Neural crest cell (in vitro differentiated cells): Measurements from ENCODE around the gene SELE. TPM values are rescaled to one million over a fixed set of nuclear protein-coding genes. Genes with fewer than 3 reads are reported as not detected.

Experiments used
- DNase-seq: peaks from one replicate; pipeline ENCODE4 v3.0.0; 2021; ENCODE audit warnings: low read depth, mixed read lengths, low spot score
- H3K27ac Mint-ChIP-seq: one replicate; pipeline ENCODE4 v1.8.0; 2021; ENCODE audit warnings: mild to moderate bottlenecking, mixed read lengths; ENCODE audit not compliant: unreplicated experiment
- H3K27me3 Mint-ChIP-seq: 2 replicates; pipeline ENCODE4 v1.8.0; 2021; ENCODE audit warnings: low read depth, mild to moderate bottlenecking, mixed read lengths
- H3K36me3 Mint-ChIP-seq: 2 replicates; pipeline ENCODE4 v1.8.0; 2021; ENCODE audit warnings: low read depth, mild to moderate bottlenecking, mixed read lengths
- H3K4me1 Mint-ChIP-seq: 2 replicates; pipeline ENCODE4 v1.8.0; 2021; ENCODE audit warnings: mixed read lengths
- H3K4me3 Mint-ChIP-seq: one replicate; pipeline ENCODE4 v1.8.0; 2021; ENCODE audit warnings: mild to moderate bottlenecking, mixed read lengths
- H3K9me3 Mint-ChIP-seq: 2 replicates; pipeline ENCODE4 v1.8.0; 2021; ENCODE audit warnings: mixed read lengths
- long read RNA-seq: library from polyadenylated mRNA; unstranded; transcript quantifications from one replicate; pipeline ENCODE4 v2.0.0, GENCODE V29; 2020
- total RNA-seq: library from RNA; stranded (reverse); gene quantifications from 2 replicates; pipeline ENCODE4 v1.2.1, GENCODE V29; 2021
- TF ChIP-seq, protein P1 (sequence below): fragments of 200-600 bp; sonication (generic); conservative IDR thresholded peaks from 2 replicates; pipeline ENCODE4 v1.5.0; 2021; ENCODE audit warnings: antibody characterized with exemption, mild to moderate bottlenecking

The SELE gene, protein sequence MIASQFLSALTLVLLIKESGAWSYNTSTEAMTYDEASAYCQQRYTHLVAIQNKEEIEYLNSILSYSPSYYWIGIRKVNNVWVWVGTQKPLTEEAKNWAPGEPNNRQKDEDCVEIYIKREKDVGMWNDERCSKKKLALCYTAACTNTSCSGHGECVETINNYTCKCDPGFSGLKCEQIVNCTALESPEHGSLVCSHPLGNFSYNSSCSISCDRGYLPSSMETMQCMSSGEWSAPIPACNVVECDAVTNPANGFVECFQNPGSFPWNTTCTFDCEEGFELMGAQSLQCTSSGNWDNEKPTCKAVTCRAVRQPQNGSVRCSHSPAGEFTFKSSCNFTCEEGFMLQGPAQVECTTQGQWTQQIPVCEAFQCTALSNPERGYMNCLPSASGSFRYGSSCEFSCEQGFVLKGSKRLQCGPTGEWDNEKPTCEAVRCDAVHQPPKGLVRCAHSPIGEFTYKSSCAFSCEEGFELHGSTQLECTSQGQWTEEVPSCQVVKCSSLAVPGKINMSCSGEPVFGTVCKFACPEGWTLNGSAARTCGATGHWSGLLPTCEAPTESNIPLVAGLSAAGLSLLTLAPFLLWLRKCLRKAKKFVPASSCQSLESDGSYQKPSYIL
- total RNA-seq = not detected in 2 replicates
- long read RNA-seq = 0 reads

DNA sequence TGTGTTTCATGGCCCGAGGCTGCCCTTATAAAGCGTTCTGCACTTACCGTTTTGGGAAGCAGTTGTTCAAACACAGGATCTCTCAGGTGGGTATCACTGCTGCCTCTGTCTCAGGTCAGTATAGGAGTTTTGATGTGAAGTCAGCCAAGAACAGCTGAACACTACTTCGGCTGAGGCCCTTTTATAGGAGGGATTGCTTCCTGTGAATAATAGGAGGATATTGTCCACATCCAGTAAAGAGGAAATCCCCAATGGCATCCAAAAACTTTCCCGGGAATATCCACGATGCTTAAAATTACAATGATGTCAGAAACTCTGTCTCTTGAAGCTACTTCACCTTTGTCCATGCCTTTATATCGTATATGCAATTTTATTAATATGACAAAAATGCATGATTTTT, at the start of gene SELE:
TSS of gene SELE (minus strand) at position 156 of the 400 bp plus-strand sequence. CDS start 467 bp downstream, outside the sequence.
- Mint-ChIP-seq H3K36me3 (no peaks in the 10 kb centered on the region), H3K27ac (no peak within 1 kb of the TSS), H3K27me3 (peaks cover 45% of the 10 kb centered on the region), H3K4me1 (no peaks in the 10 kb centered on the region), H3K4me3 (no peak within 1 kb of the TSS), H3K9me3 (no peaks in the 10 kb centered on the region)
- TF ChIP-seq, protein P1, sequence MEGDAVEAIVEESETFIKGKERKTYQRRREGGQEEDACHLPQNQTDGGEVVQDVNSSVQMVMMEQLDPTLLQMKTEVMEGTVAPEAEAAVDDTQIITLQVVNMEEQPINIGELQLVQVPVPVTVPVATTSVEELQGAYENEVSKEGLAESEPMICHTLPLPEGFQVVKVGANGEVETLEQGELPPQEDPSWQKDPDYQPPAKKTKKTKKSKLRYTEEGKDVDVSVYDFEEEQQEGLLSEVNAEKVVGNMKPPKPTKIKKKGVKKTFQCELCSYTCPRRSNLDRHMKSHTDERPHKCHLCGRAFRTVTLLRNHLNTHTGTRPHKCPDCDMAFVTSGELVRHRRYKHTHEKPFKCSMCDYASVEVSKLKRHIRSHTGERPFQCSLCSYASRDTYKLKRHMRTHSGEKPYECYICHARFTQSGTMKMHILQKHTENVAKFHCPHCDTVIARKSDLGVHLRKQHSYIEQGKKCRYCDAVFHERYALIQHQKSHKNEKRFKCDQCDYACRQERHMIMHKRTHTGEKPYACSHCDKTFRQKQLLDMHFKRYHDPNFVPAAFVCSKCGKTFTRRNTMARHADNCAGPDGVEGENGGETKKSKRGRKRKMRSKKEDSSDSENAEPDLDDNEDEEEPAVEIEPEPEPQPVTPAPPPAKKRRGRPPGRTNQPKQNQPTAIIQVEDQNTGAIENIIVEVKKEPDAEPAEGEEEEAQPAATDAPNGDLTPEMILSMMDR = no peak
- no peak for DNase-seq

DNA sequence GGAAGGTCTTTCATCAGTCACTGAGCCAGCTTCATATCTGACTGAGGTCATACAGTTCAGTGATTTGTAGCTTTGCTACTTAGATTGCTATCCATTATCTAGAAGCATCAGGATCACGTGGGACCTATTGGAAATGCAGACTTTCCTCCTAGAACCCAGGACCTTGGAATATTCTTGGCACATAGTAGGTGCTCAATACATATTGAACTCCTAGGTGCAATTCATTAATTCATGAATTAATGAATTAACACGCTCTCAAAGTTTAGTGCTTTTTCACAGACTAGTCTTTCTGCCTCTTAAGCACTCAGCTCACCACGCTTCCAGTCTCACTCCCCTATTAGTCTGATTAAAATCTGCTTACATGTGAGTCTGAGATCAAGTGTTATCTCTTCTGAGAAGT, 48.7 kb upstream of the SELE start:
- no peak overlapping the region for H3K4me3 Mint-ChIP-seq
- H3K27me3 Mint-ChIP-seq = peaks cover 43% of the 10 kb centered on the region
- H3K36me3 Mint-ChIP-seq = no peaks in the 10 kb centered on the region
- TF ChIP-seq, protein P1 = no peak
- no peaks in the 10 kb centered on the region for H3K9me3 Mint-ChIP-seq
- H3K4me1 Mint-ChIP-seq = no peaks in the 10 kb centered on the region
- no peak overlapping the region for H3K27ac Mint-ChIP-seq
- DNase-seq = no peak

DNA sequence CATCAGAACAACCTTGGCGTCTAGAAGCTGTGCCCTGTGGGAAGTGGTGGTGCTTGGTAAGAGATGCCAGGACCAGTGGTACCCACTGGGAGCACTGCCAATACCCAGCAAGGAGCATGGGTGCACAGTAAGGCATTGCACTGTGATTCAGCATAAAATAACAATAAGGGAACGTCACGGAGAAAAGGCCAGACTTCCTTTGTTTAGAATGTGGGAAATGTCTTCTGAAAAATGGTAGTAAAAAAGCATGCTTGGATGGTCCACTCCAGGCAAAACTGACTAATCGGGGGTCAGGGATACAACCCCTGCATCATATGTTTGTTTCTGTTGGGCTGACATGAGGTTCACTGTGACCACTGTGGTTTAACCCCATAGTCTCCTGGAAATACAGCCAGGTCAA, 46.1 kb upstream of the SELE start:
- Mint-ChIP-seq H3K27me3 (peaks cover 17% of the 10 kb centered on the region), H3K4me1 (no peaks in the 10 kb centered on the region), H3K9me3 (no peaks in the 10 kb centered on the region), H3K36me3 (no peaks in the 10 kb centered on the region), H3K27ac (no peak overlapping the region), H3K4me3 (no peak overlapping the region)
- DNase-seq = no peak
- TF ChIP-seq, protein P1 = no peak

DNA sequence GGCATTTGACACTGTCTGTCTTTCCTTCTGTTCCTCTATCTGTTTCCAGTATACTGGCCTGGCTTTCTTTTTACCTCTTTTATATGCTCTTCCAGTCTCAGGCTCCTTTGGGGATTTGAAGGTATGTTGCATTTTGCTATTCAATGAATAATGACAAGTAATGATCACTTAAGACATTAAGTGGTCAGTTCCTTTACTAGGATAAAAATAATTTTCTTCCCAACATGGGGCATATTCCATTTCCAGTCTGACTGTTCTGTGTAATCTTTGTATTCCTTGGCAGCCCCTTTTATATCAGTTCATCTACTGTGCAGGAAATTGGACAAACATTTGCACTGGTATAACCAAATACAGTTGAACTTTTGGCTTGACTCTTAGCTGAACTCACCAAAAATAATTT, 45.3 kb upstream of the SELE start:
- Mint-ChIP-seq H3K27me3 (peaks cover 10% of the 10 kb centered on the region), H3K4me3 (no peak overlapping the region), H3K4me1 (no peaks in the 10 kb centered on the region), H3K27ac (no peak overlapping the region), H3K36me3 (no peaks in the 10 kb centered on the region), H3K9me3 (no peaks in the 10 kb centered on the region)
- DNase-seq = no peak
- TF ChIP-seq, protein P1 = no peak

DNA sequence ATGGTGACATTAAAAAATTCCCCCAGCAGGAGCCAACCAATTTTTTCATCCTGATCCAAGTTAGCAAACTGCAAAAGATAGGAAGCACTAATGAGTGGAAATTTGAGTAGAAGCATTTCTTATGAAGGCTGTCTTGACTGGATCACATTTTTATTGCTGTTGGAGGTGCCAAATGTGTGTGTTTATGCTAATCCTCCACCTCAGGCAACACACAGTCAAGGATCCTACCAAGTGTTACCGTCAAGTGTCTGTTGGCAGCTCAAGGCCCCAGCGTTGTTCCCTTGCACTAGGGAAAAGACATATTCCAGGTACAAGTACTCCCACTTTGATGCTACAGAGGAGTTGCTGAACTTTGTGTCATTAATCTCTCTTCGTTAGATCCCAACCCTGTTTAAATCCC, 42.6 kb upstream of the SELE start:
- Mint-ChIP-seq H3K4me1 (no peaks in the 10 kb centered on the region), H3K27ac (no peak overlapping the region), H3K36me3 (no peaks in the 10 kb centered on the region), H3K4me3 (no peak overlapping the region), H3K9me3 (no peaks in the 10 kb centered on the region), H3K27me3 (peaks cover 17% of the 10 kb centered on the region)
- no peak for DNase-seq
- TF ChIP-seq, protein P1 = no peak
